Measurements from ENCODE around the gene UBE2L5.
A peak's percentile ranks its signal among the peaks of the same experiment; 100 is the strongest.

The UBE2L5 gene

GRCh38 chr13:30423891-30424290 lies 1.6 kb downstream of the UBE2L5 start:
- no peaks in the 10 kb centered on the region for H3K79me2 ChIP-seq (ENCODE audit: insufficient read depth, low read length)
- no peak overlapping the region for H2AFZ ChIP-seq (ENCODE audit: low read length)
- no peaks in the 10 kb centered on the region for H3K27me3 ChIP-seq (ENCODE audit: insufficient read depth, low read length, poor library complexity, severe bottlenecking)
- H3K4me1 ChIP-seq (ENCODE audit: insufficient read depth, low read length, poor library complexity, severe bottlenecking) = peaks cover 27% of the 10 kb centered on the region
- H3K9me3 ChIP-seq (ENCODE audit: insufficient read depth, low read depth, low read length) = no peaks in the 10 kb centered on the region
- H3K4me2 ChIP-seq (ENCODE audit: low read depth, low read length, poor library complexity, severe bottlenecking) = no peak overlapping the region
- no peaks in the 10 kb centered on the region for H4K20me1 ChIP-seq (ENCODE audit: insufficient read depth, low read length, poor library complexity, severe bottlenecking)
- H3K9me2 ChIP-seq (replicated peaks; ENCODE audit: low read depth, low read length) = no peaks in the 10 kb centered on the region
- H3K9ac ChIP-seq (ENCODE audit: low read depth, low read length, poor library complexity, severe bottlenecking) = no peak overlapping the region
- no peaks in the 10 kb centered on the region for H3F3A ChIP-seq (ENCODE audit: low read depth)
- no peak overlapping the region for H3K4me3 ChIP-seq (ENCODE audit: low read length, poor library complexity, severe bottlenecking)
- no peaks in the 10 kb centered on the region for H3K36me3 ChIP-seq (ENCODE audit: insufficient read depth, low read length)
- TF ChIP-seq EZH2phosphoT487 (IDR thresholded peaks at IDR 0.05; ENCODE audit: borderline replicate concordance) (no peak), CTCF (conservative IDR thresholded peaks at IDR 0.05; ENCODE audit: low read length) (no peak)

DNA sequence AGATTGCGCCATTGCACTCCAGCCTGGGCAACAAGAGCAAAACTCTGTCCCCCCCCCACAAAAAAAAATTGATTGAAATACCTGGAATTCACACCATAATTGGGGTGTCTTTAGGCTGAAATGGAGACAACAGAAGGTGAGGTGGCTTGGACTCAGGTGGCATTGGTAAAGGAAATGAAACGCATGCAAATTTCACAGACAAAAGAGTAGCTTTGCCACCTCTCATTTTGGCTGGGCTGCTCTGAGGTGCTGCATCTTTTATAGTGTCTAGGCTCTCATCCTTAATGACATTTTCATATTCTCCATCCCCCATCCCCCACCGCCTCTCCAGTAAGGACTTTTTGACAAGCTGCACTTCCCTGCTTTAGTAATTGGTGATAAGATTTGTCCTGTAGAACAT lies 6.9 kb downstream of the UBE2L5 start:
- Histone ChIP-seq H3K4me1 (ENCODE audit: insufficient read depth, low read length, poor library complexity, severe bottlenecking) (peaks cover 24% of the 10 kb centered on the region), H3K4me3 (ENCODE audit: low read length, poor library complexity, severe bottlenecking) (no peak overlapping the region), H3K9ac (ENCODE audit: low read depth, low read length, poor library complexity, severe bottlenecking) (no peak overlapping the region), H3K9me3 (ENCODE audit: insufficient read depth, low read depth, low read length) (no peaks in the 10 kb centered on the region), H3F3A (ENCODE audit: low read depth) (no peaks in the 10 kb centered on the region), H3K9me2 (replicated peaks; ENCODE audit: low read depth, low read length) (no peaks in the 10 kb centered on the region), H3K36me3 (ENCODE audit: insufficient read depth, low read length) (no peaks in the 10 kb centered on the region), H2AFZ (ENCODE audit: low read length) (no peak overlapping the region), H4K20me1 (ENCODE audit: insufficient read depth, low read length, poor library complexity, severe bottlenecking) (no peaks in the 10 kb centered on the region), H3K4me2 (ENCODE audit: low read depth, low read length, poor library complexity, severe bottlenecking) (no peak overlapping the region), H3K27me3 (ENCODE audit: insufficient read depth, low read length, poor library complexity, severe bottlenecking) (no peaks in the 10 kb centered on the region), H3K79me2 (ENCODE audit: insufficient read depth, low read length) (no peaks in the 10 kb centered on the region)
- no peak for TF ChIP-seq CTCF (conservative IDR thresholded peaks at IDR 0.05; ENCODE audit: low read length)
- TF ChIP-seq EZH2phosphoT487 (IDR thresholded peaks at IDR 0.05; ENCODE audit: borderline replicate concordance) = no peak

GRCh38 chr13:30429721-30430694 lies 7.7 kb downstream of the UBE2L5 start:
- peak overlapping the region; percentile 4; the same call in 1 of the 2 replicates for H2AFZ ChIP-seq (ENCODE audit: low read length)
- no peaks in the 10 kb centered on the region for H3K79me2 ChIP-seq (ENCODE audit: insufficient read depth, low read length)
- peaks cover 23% of the 10 kb centered on the region for H3K4me1 ChIP-seq (ENCODE audit: insufficient read depth, low read length, poor library complexity, severe bottlenecking)
- H4K20me1 ChIP-seq (ENCODE audit: insufficient read depth, low read length, poor library complexity, severe bottlenecking) = no peaks in the 10 kb centered on the region
- TF ChIP-seq EZH2phosphoT487 (IDR thresholded peaks at IDR 0.05; ENCODE audit: borderline replicate concordance) (no peak), CTCF (conservative IDR thresholded peaks at IDR 0.05; ENCODE audit: low read length) (no peak)
- no peak overlapping the region for H3K9ac ChIP-seq (ENCODE audit: low read depth, low read length, poor library complexity, severe bottlenecking)
- no peak overlapping the region for H3K4me2 ChIP-seq (ENCODE audit: low read depth, low read length, poor library complexity, severe bottlenecking)
- no peaks in the 10 kb centered on the region for H3F3A ChIP-seq (ENCODE audit: low read depth)
- H3K9me2 ChIP-seq (replicated peaks; ENCODE audit: low read depth, low read length) = no peaks in the 10 kb centered on the region
- H3K9me3 ChIP-seq (ENCODE audit: insufficient read depth, low read depth, low read length) = no peaks in the 10 kb centered on the region
- H3K36me3 ChIP-seq (ENCODE audit: insufficient read depth, low read length) = no peaks in the 10 kb centered on the region
- no peak overlapping the region for H3K4me3 ChIP-seq (ENCODE audit: low read length, poor library complexity, severe bottlenecking)
- no peaks in the 10 kb centered on the region for H3K27me3 ChIP-seq (ENCODE audit: insufficient read depth, low read length, poor library complexity, severe bottlenecking)

Measured in Loucy (cell line).